ENCODE data around the gene CETP.
"Not testable (repeated sequence)": the region's sequence is repeated elsewhere in the genome, so short reads cannot be mapped to it uniquely, and the experiment has no call there.

The CETP gene

GRCh38 chr16:56953006-56953405, 8.7 kb upstream of the CETP start:
- in situ Hi-C loops (cut with MboI; ENCODE audit: low sequenced_read_pairs): loop anchor here (5.0 kb wide), 1 partner anchor 86 kb away; the partner anchor contains the start of gene SLC12A3

- in situ Hi-C loops (cut with MboI; ENCODE audit: low sequenced_read_pairs): no loop called here
Measured at GRCh38 chr16:56956076-56956475, 5.7 kb upstream of the CETP start.

GRCh38 chr16:56956756-56957155, 5.0 kb upstream of the CETP start:
- in situ Hi-C loops (cut with MboI; ENCODE audit: low sequenced_read_pairs): no loop called here

GRCh38 chr16:56960681-56961281, 969 bp upstream of the CETP start:
- in situ Hi-C loops (cut with MboI; ENCODE audit: low sequenced_read_pairs): loop anchor here (10.0 kb wide), 1 partner anchor 204 kb away; no protein-coding TSS in a partner anchor

- in situ Hi-C loops (cut with MboI; ENCODE audit: low sequenced_read_pairs): loop anchor here (10.0 kb wide), 1 partner anchor 203 kb away; no protein-coding TSS in a partner anchor
Measured at GRCh38 chr16:56961386-56961785, 364 bp upstream of the CETP start.

GRCh38 chr16:56964243-56965148, 2.7 kb downstream of the CETP start:
- in situ Hi-C loops (cut with MboI; ENCODE audit: low sequenced_read_pairs): loop anchor here (10.0 kb wide), 1 partner anchor 200 kb away; no protein-coding TSS in a partner anchor

- in situ Hi-C loops (cut with MboI; ENCODE audit: low sequenced_read_pairs): loop anchor here (10.0 kb wide), 1 partner anchor 199 kb away; no protein-coding TSS in a partner anchor
Measured at GRCh38 chr16:56965149-56966092, 3.7 kb downstream of the CETP start.

- in situ Hi-C loops (cut with MboI; ENCODE audit: low sequenced_read_pairs): loop anchor here (10.0 kb wide), 1 partner anchor 199 kb away; no protein-coding TSS in a partner anchor
Measured at GRCh38 chr16:56966093-56966475, 4.3 kb downstream of the CETP start.

GRCh38 chr16:56967733-56968132, 6.0 kb downstream of the CETP start:
- in situ Hi-C loops (cut with MboI; ENCODE audit: low sequenced_read_pairs): loop anchor here (10.0 kb wide), 1 partner anchor 197 kb away; no protein-coding TSS in a partner anchor

- in situ Hi-C loops (cut with MboI; ENCODE audit: low sequenced_read_pairs): loop anchor here (10.0 kb wide), 1 partner anchor 195 kb away; no protein-coding TSS in a partner anchor
Measured at GRCh38 chr16:56969769-56970168, 8.0 kb downstream of the CETP start.

- in situ Hi-C loops (cut with MboI; ENCODE audit: low sequenced_read_pairs): no loop called here
Measured at GRCh38 chr16:56970934-56971767, 9.4 kb downstream of the CETP start.

- in situ Hi-C loops (cut with MboI; ENCODE audit: low sequenced_read_pairs): no loop called here
Measured at GRCh38 chr16:56971768-56972043, 10.0 kb downstream of the CETP start.

GRCh38 chr16:56972403-56973293, 10.9 kb downstream of the CETP start:
- in situ Hi-C loops (cut with MboI; ENCODE audit: low sequenced_read_pairs): no loop called here

GRCh38 chr16:56973294-56973689, 11.5 kb downstream of the CETP start:
- in situ Hi-C loops (cut with MboI; ENCODE audit: low sequenced_read_pairs): no loop called here

GRCh38 chr16:56973899-56974298, 12.1 kb downstream of the CETP start:
- in situ Hi-C loops (cut with MboI; ENCODE audit: low sequenced_read_pairs): not testable (repeated sequence)

GRCh38 chr16:56974549-56975300, 13.0 kb downstream of the CETP start:
- in situ Hi-C loops (cut with MboI; ENCODE audit: low sequenced_read_pairs): no loop called here

- in situ Hi-C loops (cut with MboI; ENCODE audit: low sequenced_read_pairs): no loop called here
Measured at GRCh38 chr16:56975714-56976113, 14.0 kb downstream of the CETP start.

- in situ Hi-C loops (cut with MboI; ENCODE audit: low sequenced_read_pairs): no loop called here
Measured at GRCh38 chr16:56977216-56977615, 15.5 kb downstream of the CETP start.

Measured in HL-60/S4 (cell line).